OCI-LY1 (cell line): ENCODE data around the gene LIPH.
"Not testable (repeated sequence)": the region's sequence is repeated elsewhere in the genome, so short reads cannot be mapped to it uniquely, and the experiment has no call there.

Experiments used
- H2AFZ ChIP-seq: fragments of 200-600 bp; sonication (generic), shearing (Covaris generic); 2 replicates; pipeline ENCODE4 v1.6.0; 2014; ENCODE audit warnings: antibody characterized with exemption, mild to moderate bottlenecking, low read length
- H3F3A ChIP-seq: fragments of 200-600 bp; sonication (generic), shearing (Covaris generic); 2 replicates; pipeline ENCODE4 v1.6.0; 2014; ENCODE audit warnings: mild to moderate bottlenecking, antibody characterized with exemption, low read length, moderate library complexity; ENCODE audit not compliant: insufficient read depth
- H3K27ac ChIP-seq: fragments of 200-600 bp; sonication (generic); 2 replicates; pipeline ENCODE4 v1.5.1; 2014; ENCODE audit warnings: low read length, mixed run types, mild to moderate bottlenecking, low read depth; ENCODE audit not compliant: poor library complexity, severe bottlenecking
- H3K27me3 ChIP-seq: fragments of 200-600 bp; sonication (generic); 2 replicates; pipeline ENCODE4 v1.6.0; 2014; ENCODE audit warnings: antibody characterized with exemption, mild to moderate bottlenecking, low read length, moderate library complexity; ENCODE audit not compliant: insufficient read depth
- H3K36me3 ChIP-seq: fragments of 200-600 bp; sonication (generic); 2 replicates; pipeline ENCODE4 v1.6.1; 2014; ENCODE audit warnings: mild to moderate bottlenecking, antibody characterized with exemption, low read length, moderate library complexity, mixed read lengths; ENCODE audit not compliant: insufficient read depth
- H3K4me1 ChIP-seq: fragments of 200-600 bp; sonication (generic); 2 replicates; pipeline ENCODE4 v1.5.1; 2014; ENCODE audit warnings: mild to moderate bottlenecking, low read length, moderate library complexity; ENCODE audit not compliant: insufficient read depth, severe bottlenecking
- H3K4me2 ChIP-seq: fragments of 200-600 bp; sonication (generic), shearing (Covaris generic); 2 replicates; pipeline ENCODE4 v1.6.1; 2014; ENCODE audit warnings: low read length
- H3K4me3 ChIP-seq: fragments of 200-600 bp; sonication (generic); 2 replicates; pipeline ENCODE4 v1.5.1; 2014; ENCODE audit warnings: low read length, low read depth, mild to moderate bottlenecking, mixed read lengths; ENCODE audit not compliant: poor library complexity, severe bottlenecking
- H3K79me2 ChIP-seq: fragments of 200-600 bp; shearing (Covaris generic); 2 replicates; pipeline ENCODE4 v1.6.1; 2016; ENCODE audit warnings: mixed run types, low read length, mixed read lengths; ENCODE audit not compliant: insufficient read depth
- H3K9ac ChIP-seq: fragments of 200-600 bp; sonication (generic), shearing (Covaris generic); 2 replicates; pipeline ENCODE4 v1.6.1; 2014; ENCODE audit warnings: mild to moderate bottlenecking, low read length, mixed read lengths
- H3K9me2 ChIP-seq: fragments of 200-600 bp; sonication (generic), shearing (Covaris generic); 2 replicates; pipeline ENCODE4 v1.6.1; 2014; ENCODE audit warnings: low read depth, mild to moderate bottlenecking, low read length, mixed read lengths
- H3K9me3 ChIP-seq: fragments of 200-600 bp; shearing (Covaris generic); 2 replicates; pipeline ENCODE4 v1.6.1; 2014; ENCODE audit warnings: low read length, mixed read lengths
- H4K20me1 ChIP-seq: fragments of 200-600 bp; sonication (generic), shearing (Covaris generic); 2 replicates; pipeline ENCODE4 v1.6.0; 2016; ENCODE audit warnings: mild to moderate bottlenecking, low read length; ENCODE audit not compliant: insufficient read depth
- CTCF ChIP-seq: fragments of 200-600 bp; sonication (generic), shearing (Covaris generic); IDR thresholded peaks from 2 replicates; pipeline ENCODE4 v1.5.1; 2017; ENCODE audit warnings: mild to moderate bottlenecking, antibody characterized with exemption, low read length, moderate library complexity, mixed read lengths
- EZH2 ChIP-seq: fragments of 200-600 bp; sonication (generic), shearing (Covaris generic); IDR thresholded peaks from 2 replicates; pipeline ENCODE4 v1.8.0; 2017; ENCODE audit warnings: borderline replicate concordance, mixed run types, mild to moderate bottlenecking, antibody characterized with exemption, low read length, moderate library complexity, mixed read lengths

Gene LIPH

DNA sequence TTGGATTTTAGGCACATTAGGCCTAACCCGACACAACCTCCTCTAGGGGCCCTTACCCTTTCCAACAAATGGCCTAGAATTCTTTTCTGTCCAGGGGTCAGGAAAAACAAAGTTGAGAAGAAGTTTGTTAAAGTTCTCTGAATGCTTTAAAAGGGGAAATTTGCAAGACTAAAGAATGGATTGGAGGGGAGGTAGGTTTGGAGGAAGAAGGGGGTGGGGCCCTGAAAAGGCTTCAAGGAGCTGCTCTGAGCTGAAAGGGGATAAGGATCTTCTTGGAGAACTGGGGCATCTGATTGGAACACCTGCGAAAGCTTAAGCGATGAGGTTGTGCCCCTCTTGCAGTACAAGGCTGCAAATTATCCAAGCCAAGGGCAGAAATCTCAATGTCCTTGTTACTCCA lies 29.8 kb upstream of the LIPH start:
- Histone ChIP-seq H3F3A (no peaks in the 10 kb centered on the region), H3K79me2 (peaks cover 7% of the 10 kb centered on the region), H3K9me3 (no peaks in the 10 kb centered on the region), H3K9me2 (no peaks in the 10 kb centered on the region), H3K4me1 (peaks cover 15% of the 10 kb centered on the region), H3K27ac (no peak overlapping the region), H4K20me1 (no peaks in the 10 kb centered on the region), H3K4me3 (no peak overlapping the region), H3K9ac (no peak overlapping the region), H2AFZ (no peak overlapping the region), H3K27me3 (no peaks in the 10 kb centered on the region), H3K36me3 (no peaks in the 10 kb centered on the region), H3K4me2 (no peak overlapping the region)
- TF ChIP-seq CTCF: no peak
- no peak for TF ChIP-seq EZH2

- H3K9me3 ChIP-seq: not testable (repeated sequence)
These were observed 22.9 kb upstream of the LIPH start for GRCh38 chr3:185575108-185575869.

GRCh38 chr3:185572183-185572582 lies 19.8 kb upstream of the LIPH start:
- no peak for TF ChIP-seq EZH2
- TF ChIP-seq CTCF: no peak
- no peak overlapping the region for H3K4me2 ChIP-seq
- no peaks in the 10 kb centered on the region for H3F3A ChIP-seq

More at GRCh38 chr3:185575108-185575869, 22.9 kb upstream of the LIPH start:
- H2AFZ ChIP-seq, H3K4me1 ChIP-seq, H3K36me3 ChIP-seq, H3K4me2 ChIP-seq, H3K79me2 ChIP-seq, H3K27me3 ChIP-seq, H3K9me2 ChIP-seq, H4K20me1 ChIP-seq, H3K9ac ChIP-seq, H3K4me3 ChIP-seq, H3F3A ChIP-seq, H3K27ac ChIP-seq: not testable (repeated sequence)
- peak; percentile 60 for TF ChIP-seq CTCF

More at GRCh38 chr3:185572183-185572582, 19.8 kb upstream of the LIPH start:
- no peaks in the 10 kb centered on the region for H4K20me1 ChIP-seq
- no peak overlapping the region for H3K9ac ChIP-seq
- H3K9me2 ChIP-seq: no peaks in the 10 kb centered on the region
- no peak overlapping the region for H3K27ac ChIP-seq
- no peaks in the 10 kb centered on the region for H3K79me2 ChIP-seq
- peaks cover 10% of the 10 kb centered on the region for H3K9me3 ChIP-seq
- H3K4me3 ChIP-seq: no peak overlapping the region
- no peak overlapping the region for H2AFZ ChIP-seq
- no peaks in the 10 kb centered on the region; the same call in 1 of the 2 replicates for H3K27me3 ChIP-seq
- no peaks in the 10 kb centered on the region; the same call in 1 of the 2 replicates for H3K36me3 ChIP-seq
- H3K4me1 ChIP-seq: no peaks in the 10 kb centered on the region
